HCT116 (cell line): ENCODE measurements around the gene IPO11. TPM values are rescaled to one million over a fixed set of nuclear protein-coding genes. Genes with fewer than 3 reads are reported as not detected.

Source experiments
- ATAC-seq: fragments of 200-7000 bp; cut with Tn5 transposase; 2 replicates; pipeline ENCODE4 v1.9.1; 2020; ENCODE audit warnings: mild to moderate bottlenecking, moderate library complexity
- BruUV-seq: library from RNA; stranded (reverse); fragments of 400-500 nt; replicated peaks from 2 replicates; lab custom pipeline; 2021; lab: Mats Ljungman, UMichigan
- CTCF ChIA-PET: fragments of 300-600 bp; sonication (Branson Sonifier 250); formaldehyde crosslinking; loops from one replicate; lab custom pipeline; 2021; ENCODE audit warnings: antibody characterized with exemption; lab: Charles Lee
- POLR2A ChIA-PET: fragments of 300-600, 350-600 bp; sonication (Branson Sonifier 250); formaldehyde crosslinking; loops from one replicate; lab custom pipeline; 2021; ENCODE audit warnings: antibody characterized with exemption; lab: Charles Lee
- RAD21 ChIA-PET, 2 experiments: fragments of 300-600 bp; sonication (Branson Sonifier 250); formaldehyde crosslinking; loops; one replicate each; lab custom pipeline; 2023; ENCODE audit warnings: low total read pairs in 2 of 2; ENCODE audit not compliant: uncharacterized antibody in 2 of 2, unreplicated experiment in 2 of 2, low non-redundant PET in 1 of 2; lab: Charles Lee
- DNase-seq: peaks from one replicate; pipeline ENCODE4 v3.0.0-alpha.2; 2010; ENCODE audit warnings: low read depth, low spot score
- H2AFZ ChIP-seq: fragments of 200-600 bp; shearing (Covaris generic), sonication (generic); 2 replicates; pipeline ENCODE4 v1.6.1; 2017; ENCODE audit warnings: low read depth, mixed run types, mixed read lengths, antibody characterized with exemption, low read length; ENCODE audit not compliant: poor library complexity, severe bottlenecking
- H3K27ac ChIP-seq: 2 replicates; pipeline ENCODE4 v1.5.1; 2012; ENCODE audit warnings: low read depth, low read length
- H3K27me3 ChIP-seq: fragments of 200-600 bp; sonication (generic); 2 replicates; pipeline ENCODE4 v1.6.1; 2016; ENCODE audit warnings: mixed run types, low read length, mixed read lengths; ENCODE audit not compliant: insufficient read depth
- H3K36me3 ChIP-seq, 2 experiments: fragments of 200-500 bp in 1 of 2; fragments of 200-600 bp in 1 of 2; sonication (Bioruptor generic) in 1 of 2; sonication (generic) in 1 of 2; 2 replicates each; pipeline versions ENCODE4 v1.5.1 to v1.6.1; 2014 to 2016; ENCODE audit warnings: low read length in 2 of 2, inconsistent platforms in 1 of 2, mixed read lengths in 1 of 2, mixed run types in 1 of 2; ENCODE audit not compliant: insufficient read depth in 2 of 2, control insufficient read depth in 1 of 2
- H3K4me1 ChIP-seq, 2 experiments: fragments of 200-600 bp in 1 of 2; sonication (generic) in 1 of 2; 2 replicates each; pipeline versions ENCODE4 v1.5.1 to v1.6.1; 2012 to 2017; ENCODE audit warnings: low read length in 2 of 2, inconsistent platforms in 1 of 2, mild to moderate bottlenecking in 1 of 2, mixed read lengths in 1 of 2, mixed run types in 1 of 2, moderate library complexity in 1 of 2; ENCODE audit not compliant: insufficient read depth in 2 of 2, control insufficient read depth in 1 of 2
- H3K4me2 ChIP-seq: fragments of 200-600 bp; sonication (generic); 2 replicates; pipeline ENCODE4 v1.6.1; 2017; ENCODE audit warnings: mixed run types, low read length, mixed read lengths
- H3K4me3 ChIP-seq, 2 experiments: fragments of 200-600 bp in 1 of 2; sonication (generic) in 1 of 2; replicated peaks in 1 of 2; 2 replicates each; pipeline ENCODE4 v1.5.1; 2011 to 2016; ENCODE audit warnings: low read length in 2 of 2, control low read depth in 1 of 2, low read depth in 1 of 2, mild to moderate bottlenecking in 1 of 2, mixed read lengths in 1 of 2, mixed run types in 1 of 2
- H3K79me2 ChIP-seq: fragments of 200-600 bp; sonication (generic); 2 replicates; pipeline ENCODE4 v1.6.1; 2017; ENCODE audit warnings: mild to moderate bottlenecking, mixed run types, low read length, moderate library complexity, mixed read lengths; ENCODE audit not compliant: insufficient read depth
- H3K9ac ChIP-seq: fragments of 200-600 bp; sonication (generic); 2 replicates; pipeline ENCODE4 v1.6.1; 2016; ENCODE audit warnings: low read length, mixed read lengths
- H3K9me2 ChIP-seq: fragments of 200-600 bp; sonication (generic), shearing (Covaris generic); 2 replicates; pipeline ENCODE4 v1.6.1; 2017; ENCODE audit warnings: mixed run types, mild to moderate bottlenecking, moderate library complexity; ENCODE audit not compliant: insufficient read depth
- H3K9me3 ChIP-seq, 2 experiments: fragments of 200-500 bp in 1 of 2; fragments of 200-600 bp in 1 of 2; sonication (Bioruptor generic) in 1 of 2; sonication (generic) in 1 of 2; 2 replicates each; pipeline ENCODE4 v1.6.1; 2014 to 2017; ENCODE audit warnings: low read length in 2 of 2, mixed read lengths in 2 of 2, inconsistent platforms in 1 of 2, low read depth in 1 of 2, mild to moderate bottlenecking in 1 of 2, mixed run types in 1 of 2, moderate library complexity in 1 of 2; ENCODE audit not compliant: control insufficient read depth in 1 of 2, insufficient read depth in 1 of 2
- H4K20me1 ChIP-seq: fragments of 200-600 bp; sonication (generic), shearing (Covaris generic); 2 replicates; pipeline ENCODE4 v1.6.1; 2017; ENCODE audit warnings: mixed run types, mild to moderate bottlenecking, moderate library complexity; ENCODE audit not compliant: insufficient read depth
- ATF3 ChIP-seq: IDR thresholded peaks from 2 replicates; pipeline ENCODE4 v1.6.1; 2012
- CEBPB ChIP-seq: IDR thresholded peaks from 2 replicates; pipeline ENCODE4 v1.6.1; 2012; ENCODE audit warnings: low read depth
- EGR1 ChIP-seq: IDR thresholded peaks from 2 replicates; pipeline ENCODE4 v1.6.1; 2012; ENCODE audit warnings: low read depth
- EZH2 ChIP-seq: fragments of 200-600 bp; sonication (generic); IDR thresholded peaks from 2 replicates; pipeline ENCODE4 v1.6.1; 2017; ENCODE audit warnings: antibody characterized with exemption, mixed run types
- JUND ChIP-seq: IDR thresholded peaks from 2 replicates; pipeline ENCODE4 v1.6.1; 2012
- POLR2A ChIP-seq: IDR thresholded peaks from 2 replicates; pipeline ENCODE4 v1.7.0; 2011; ENCODE audit warnings: borderline replicate concordance; ENCODE audit not compliant: insufficient read depth, insufficient read length; ENCODE audit errors: extremely low read depth
- POLR2AphosphoS5 ChIP-seq: IDR thresholded peaks from 2 replicates; pipeline ENCODE4 v1.6.1; 2011; ENCODE audit warnings: mild to moderate bottlenecking, low read depth, low read length, moderate library complexity
- REST ChIP-seq: IDR thresholded peaks from 2 replicates; pipeline ENCODE4 v1.6.1; 2012; ENCODE audit warnings: low read depth
- SP1 ChIP-seq: IDR thresholded peaks from 2 replicates; pipeline ENCODE4 v1.6.1; 2012; ENCODE audit warnings: low read depth
- TCF7L2 ChIP-seq: IDR thresholded peaks from 2 replicates; pipeline ENCODE4 v1.7.0; 2011; ENCODE audit warnings: borderline replicate concordance, inconsistent platforms; ENCODE audit not compliant: insufficient read depth, insufficient read length; ENCODE audit errors: extremely low read depth
- YY1 ChIP-seq: IDR thresholded peaks from 2 replicates; pipeline ENCODE4 v1.6.1; 2011; ENCODE audit warnings: low read length, low read depth, moderate library complexity, mild to moderate bottlenecking; ENCODE audit not compliant: insufficient replicate concordance; ENCODE audit errors: extremely low read depth
- intact Hi-C: fragments of 100-400 bp; cut with micrococcal nuclease; formaldehyde crosslinking; loops from 2 replicates; pipeline ENCODE4 v1.10.0; 2022
- total RNA-seq: library from RNA; stranded (reverse); gene quantifications from one replicate; pipeline ENCODE4 v1.2.1, GENCODE V29; 2021; ENCODE audit not compliant: unreplicated experiment
- TF ChIP-seq, protein P1 (sequence below): IDR thresholded peaks from 2 replicates; pipeline ENCODE4 v1.6.1; 2012

The IPO11 gene
- total RNA-seq, 1 experiment from 2014 or later, result 55.1 TPM

DNA sequence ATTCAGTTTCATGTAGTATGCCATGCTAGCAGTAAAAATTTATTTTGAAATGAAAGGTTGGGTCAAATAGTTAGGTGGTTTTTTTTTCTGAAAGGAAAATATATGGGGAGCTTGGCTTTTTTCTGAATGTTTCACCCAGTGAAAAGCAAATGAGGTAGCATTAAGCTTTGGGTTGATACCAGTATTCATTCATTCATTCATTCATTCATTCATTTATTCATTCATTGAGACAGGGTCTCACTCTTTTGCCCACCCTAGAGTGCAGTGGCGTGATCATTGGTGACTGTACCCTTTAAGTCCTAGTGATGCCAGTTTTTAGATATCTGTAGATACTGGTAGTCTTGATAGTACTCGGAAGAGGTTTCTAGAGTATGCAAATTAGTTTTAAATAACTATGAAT, 123.7 kb downstream of the IPO11 start:
- CTCF ChIA-PET, result no interaction called here

More for the DNA sequence above, 123.7 kb downstream of the IPO11 start:
- POLR2A ChIA-PET, result no interaction called here
- Histone ChIP-seq H3K36me3 (0 out of 4 replicates have a peak, but pooled peaks cover 0 to 8% of the 10 kb centered on the region in 2 experiments), H3K4me1 (no peaks in the 10 kb centered on the region), H3K27me3 (no peaks in the 10 kb centered on the region), H2AFZ (no peak overlapping the region), H3K27ac (no peak overlapping the region), H3K4me3 (no peak overlapping the region), H3K79me2 (no peaks in the 10 kb centered on the region), H3K4me2 (no peak overlapping the region), H3K9me3 (no peaks in the 10 kb centered on the region), H4K20me1 (no peaks in the 10 kb centered on the region; the same call in 1 of the 2 replicates), H3K9me2 (no peaks in the 10 kb centered on the region), H3K9ac (no peak overlapping the region)
- no peak for ATAC-seq
- intact Hi-C loops, result no loop called here
- DNase-seq, result no peak
- RAD21 ChIA-PET, result no interaction called here
- BruUV-seq, result no TSS peak
- TF ChIP-seq REST, result no peak
- no peak for TF ChIP-seq TCF7L2
- TF ChIP-seq, protein P1, sequence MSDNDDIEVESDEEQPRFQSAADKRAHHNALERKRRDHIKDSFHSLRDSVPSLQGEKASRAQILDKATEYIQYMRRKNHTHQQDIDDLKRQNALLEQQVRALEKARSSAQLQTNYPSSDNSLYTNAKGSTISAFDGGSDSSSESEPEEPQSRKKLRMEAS, result no peak
- no peak for TF ChIP-seq CEBPB
- TF ChIP-seq JUND, result no peak
- no peak for TF ChIP-seq ATF3
- TF ChIP-seq POLR2A, result no peak
- no peak for TF ChIP-seq POLR2AphosphoS5
- no peak for TF ChIP-seq YY1
- no peak for TF ChIP-seq EGR1
- TF ChIP-seq SP1, result no peak
- no peak for TF ChIP-seq EZH2
